HG03280 (cell line): ENCODE results near the gene FAM240B.

ENCODE experiments used
- ATAC-seq: cut with Tn5 transposase; IDR thresholded peaks from one replicate; pipeline ENCODE4 v1.9.1; 2021; ENCODE audit warnings: mild to moderate bottlenecking, moderate library complexity; ENCODE audit not compliant: unreplicated experiment

Gene FAM240B

GRCh38 chr9:38720083-38720745 lies at the start of gene FAM240B:
Gene FAM240B, minus strand, starts transcription at chr9:38720133. Its CDS starts 16,134 bp downstream, at chr9:38703999.
- ATAC-seq, result no peak

GRCh38 chr9:38768351-38768761 lies 48.4 kb upstream of the FAM240B start:
- no peak for ATAC-seq

GRCh38 chr9:38765101-38765500 lies 45.2 kb upstream of the FAM240B start:
- no peak for ATAC-seq

GRCh38 chr9:38761999-38762398 lies 42.1 kb upstream of the FAM240B start:
- no peak for ATAC-seq

- no peak for ATAC-seq
Observed at GRCh38 chr9:38761339-38761738, 41.4 kb upstream of the FAM240B start.

- ATAC-seq, result no peak
Observed at GRCh38 chr9:38756702-38757101, 36.8 kb upstream of the FAM240B start.

- no peak for ATAC-seq
Observed at GRCh38 chr9:38747941-38748340, 28.0 kb upstream of the FAM240B start.

- no peak for ATAC-seq
Observed at GRCh38 chr9:38747067-38747466, 27.1 kb upstream of the FAM240B start.

- no peak for ATAC-seq
Observed at GRCh38 chr9:38746303-38746702, 26.4 kb upstream of the FAM240B start.

- ATAC-seq, result no peak
Observed at GRCh38 chr9:38744484-38744883, 24.6 kb upstream of the FAM240B start.

- ATAC-seq, result no peak
Observed at GRCh38 chr9:38737246-38737645, 17.3 kb upstream of the FAM240B start.

GRCh38 chr9:38734831-38735230 lies 14.9 kb upstream of the FAM240B start:
- no peak for ATAC-seq

- no peak for ATAC-seq
Observed at GRCh38 chr9:38733503-38733902, 13.6 kb upstream of the FAM240B start.

GRCh38 chr9:38732885-38733284 lies 13.0 kb upstream of the FAM240B start:
- ATAC-seq, result no peak

- no peak for ATAC-seq
Observed at GRCh38 chr9:38727497-38728001, 7.6 kb upstream of the FAM240B start.

GRCh38 chr9:38724754-38725153 lies 4.8 kb upstream of the FAM240B start:
- no peak for ATAC-seq

GRCh38 chr9:38718148-38718547 lies 1.8 kb downstream of the FAM240B start:
- ATAC-seq, result no peak

- no peak for ATAC-seq
Observed at GRCh38 chr9:38715684-38716083, 4.2 kb downstream of the FAM240B start.

- no peak for ATAC-seq
Observed at GRCh38 chr9:38713426-38713825, 6.5 kb downstream of the FAM240B start.

GRCh38 chr9:38708759-38709158 lies 11.2 kb downstream of the FAM240B start:
- no peak for ATAC-seq

GRCh38 chr9:38707885-38708637 lies 11.9 kb downstream of the FAM240B start:
- ATAC-seq, result no peak

GRCh38 chr9:38706493-38706892 lies 13.4 kb downstream of the FAM240B start:
- ATAC-seq, result no peak
